DOHH2 (cell line): ENCODE data around the gene SYNRG.

ENCODE experiments used
- H3F3A ChIP-seq: fragments of 200-600 bp; sonication (generic), shearing (Covaris generic); 2 replicates; pipeline ENCODE4 v1.6.0; 2016; ENCODE audit warnings: antibody characterized with exemption, mild to moderate bottlenecking; ENCODE audit not compliant: control insufficient read depth, insufficient read depth
- H3K27ac ChIP-seq: fragments of 200-600 bp; sonication (generic); 2 replicates; pipeline ENCODE4 v1.5.1; 2014; ENCODE audit warnings: low read depth, mild to moderate bottlenecking, low read length, moderate library complexity
- H3K27me3 ChIP-seq: fragments of 200-600 bp; sonication (generic); 2 replicates; pipeline ENCODE4 v1.6.1; 2014; ENCODE audit warnings: mild to moderate bottlenecking, low read length, mixed read lengths; ENCODE audit not compliant: control insufficient read depth
- H3K36me3 ChIP-seq: fragments of 200-600 bp; sonication (generic); 2 replicates; pipeline ENCODE4 v1.6.1; 2014; ENCODE audit warnings: mild to moderate bottlenecking, low read length, moderate library complexity, mixed read lengths; ENCODE audit not compliant: control insufficient read depth
- H3K4me1 ChIP-seq: fragments of 200-600 bp; sonication (generic); 2 replicates; pipeline ENCODE4 v1.6.1; 2014; ENCODE audit warnings: mild to moderate bottlenecking, low read length, mixed read lengths; ENCODE audit not compliant: control insufficient read depth
- H3K4me2 ChIP-seq: fragments of 200-600 bp; sonication (generic); 2 replicates; pipeline ENCODE4 v1.6.0; 2014; ENCODE audit warnings: mild to moderate bottlenecking, low read length, moderate library complexity
- H3K4me3 ChIP-seq: fragments of 200-600 bp; sonication (generic); 2 replicates; pipeline ENCODE4 v1.5.1; 2014; ENCODE audit warnings: mild to moderate bottlenecking, low read length, mixed read lengths
- H3K79me2 ChIP-seq: fragments of 200-600 bp; sonication (generic); 2 replicates; pipeline ENCODE4 v1.6.1; 2014; ENCODE audit warnings: mild to moderate bottlenecking, low read length, mixed read lengths; ENCODE audit not compliant: control insufficient read depth
- H3K9me2 ChIP-seq: fragments of 200-600 bp; sonication (generic); replicated peaks from 2 replicates; pipeline ENCODE4 v1.6.1; 2014; ENCODE audit warnings: mild to moderate bottlenecking, low read length, mixed read lengths; ENCODE audit not compliant: control insufficient read depth
- H3K9me3 ChIP-seq: fragments of 200-600 bp; sonication (generic); 2 replicates; pipeline ENCODE4 v1.6.1; 2014; ENCODE audit warnings: antibody characterized with exemption, low read length, mixed read lengths; ENCODE audit not compliant: control insufficient read depth, insufficient read depth
- H4K20me1 ChIP-seq: fragments of 200-600 bp; sonication (generic); 2 replicates; pipeline ENCODE4 v1.6.0; 2014; ENCODE audit warnings: low read depth, mild to moderate bottlenecking, antibody characterized with exemption, low read length, moderate library complexity; ENCODE audit not compliant: control insufficient read depth, insufficient read depth
- CTCF ChIP-seq: fragments of 200-600 bp; sonication (generic); IDR thresholded peaks from one replicate; pipeline ENCODE4 v1.5.1; 2014; ENCODE audit warnings: antibody characterized with exemption, mild to moderate bottlenecking, low read depth, low read length; ENCODE audit not compliant: poor library complexity, severe bottlenecking
- EZH2phosphoT487 ChIP-seq: fragments of 200-600 bp; sonication (generic); IDR thresholded peaks from 2 replicates; pipeline ENCODE4 v1.6.1; 2017; ENCODE audit warnings: borderline replicate concordance, mild to moderate bottlenecking, antibody characterized with exemption, low read length, moderate library complexity, mixed read lengths

Gene SYNRG

GRCh38 chr17:37553401-37553966 lies 55.7 kb downstream of the SYNRG start:
- H3K4me2 ChIP-seq, result no peak overlapping the region
- H3K27ac ChIP-seq, result no peak overlapping the region

GRCh38 chr17:37551788-37552187 lies 57.4 kb downstream of the SYNRG start:
- Histone ChIP-seq H3K9me2 (no peaks in the 10 kb centered on the region), H3K4me3 (no peak overlapping the region), H3K27ac (no peak overlapping the region), H3K79me2 (peaks cover 65% of the 10 kb centered on the region), H3K4me1 (no peaks in the 10 kb centered on the region), H4K20me1 (no peaks in the 10 kb centered on the region), H3K9me3 (no peaks in the 10 kb centered on the region), H3F3A (no peaks in the 10 kb centered on the region), H3K36me3 (peaks cover 75% of the 10 kb centered on the region), H3K27me3 (no peaks in the 10 kb centered on the region), H3K4me2 (no peak overlapping the region)
- TF ChIP-seq EZH2phosphoT487, result no peak
- no peak for TF ChIP-seq CTCF

More at GRCh38 chr17:37553401-37553966, 55.7 kb downstream of the SYNRG start:
- no peaks in the 10 kb centered on the region for H3F3A ChIP-seq
- H3K4me1 ChIP-seq, result no peaks in the 10 kb centered on the region
- H3K79me2 ChIP-seq, result peaks cover 49% of the 10 kb centered on the region
- no peaks in the 10 kb centered on the region for H4K20me1 ChIP-seq
- H3K9me2 ChIP-seq, result no peaks in the 10 kb centered on the region
- H3K27me3 ChIP-seq, result no peaks in the 10 kb centered on the region
- H3K9me3 ChIP-seq, result no peaks in the 10 kb centered on the region
- H3K4me3 ChIP-seq, result no peak overlapping the region
- H3K36me3 ChIP-seq, result peaks cover 77% of the 10 kb centered on the region
- no peak for TF ChIP-seq EZH2phosphoT487

DNA sequence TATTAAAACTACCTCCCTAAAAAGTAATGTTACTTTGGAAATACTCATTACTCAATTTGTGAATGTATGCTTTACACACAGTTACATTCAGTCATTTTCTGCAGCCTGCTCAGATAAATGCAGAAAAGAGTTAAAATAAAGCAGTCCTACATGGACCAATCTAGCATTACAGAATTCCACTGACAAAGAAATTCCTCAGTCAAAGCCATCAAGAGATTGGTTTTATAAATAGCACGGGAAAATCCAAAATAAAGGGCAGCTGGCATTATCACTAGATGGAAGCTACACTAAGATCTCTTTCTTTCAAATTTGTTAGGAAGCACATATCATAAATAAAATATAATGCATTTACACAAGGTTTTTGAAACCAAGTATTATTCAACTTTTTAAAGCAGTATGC lies 61.2 kb downstream of the SYNRG start:
- H3K79me2 ChIP-seq, result peaks cover 88% of the 10 kb centered on the region
- no peaks in the 10 kb centered on the region for H3K9me3 ChIP-seq
- no peak overlapping the region for H3K4me2 ChIP-seq
- H3K9me2 ChIP-seq, result no peaks in the 10 kb centered on the region
- H3K27ac ChIP-seq, result no peak overlapping the region
- no peaks in the 10 kb centered on the region for H3F3A ChIP-seq
- no peak overlapping the region for H3K4me3 ChIP-seq
- H3K4me1 ChIP-seq, result no peaks in the 10 kb centered on the region
- peaks cover 3% of the 10 kb centered on the region; the same call in 1 of the 2 replicates for H4K20me1 ChIP-seq
- no peaks in the 10 kb centered on the region for H3K27me3 ChIP-seq
- TF ChIP-seq EZH2phosphoT487 (no peak), CTCF (no peak)
- H3K36me3 ChIP-seq, result peaks cover 80% of the 10 kb centered on the region

DNA sequence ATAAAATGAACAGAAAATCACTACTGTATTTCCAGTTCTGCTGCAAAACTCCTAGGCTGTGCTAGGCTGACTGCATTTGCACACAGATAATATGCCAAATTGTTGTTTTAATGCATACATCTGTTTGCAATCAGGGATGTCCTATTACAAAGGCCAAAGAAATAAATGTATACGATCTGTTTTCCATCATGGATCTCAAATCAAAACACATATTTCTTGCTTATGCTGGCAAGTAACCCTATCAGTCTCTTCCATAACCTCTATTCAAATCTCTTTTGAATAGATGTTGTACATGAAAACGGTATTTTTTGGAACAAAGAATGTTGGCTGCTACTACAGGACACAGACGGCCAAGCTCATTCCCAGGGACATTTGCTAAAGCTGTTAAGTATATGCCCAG lies 62.9 kb downstream of the SYNRG start:
- H3K27me3 ChIP-seq, result no peaks in the 10 kb centered on the region
- no peak overlapping the region for H3K27ac ChIP-seq
- H3K4me1 ChIP-seq, result no peaks in the 10 kb centered on the region
- TF ChIP-seq EZH2phosphoT487 (no peak), CTCF (no peak)
- H4K20me1 ChIP-seq, result peaks cover 3% of the 10 kb centered on the region; the same call in 1 of the 2 replicates
- no peaks in the 10 kb centered on the region for H3K9me3 ChIP-seq
- no peak overlapping the region for H3K4me2 ChIP-seq
- H3F3A ChIP-seq, result no peaks in the 10 kb centered on the region
- H3K36me3 ChIP-seq, result peaks cover 83% of the 10 kb centered on the region
- H3K79me2 ChIP-seq, result peaks cover 72% of the 10 kb centered on the region
- H3K9me2 ChIP-seq, result no peaks in the 10 kb centered on the region
- no peak overlapping the region for H3K4me3 ChIP-seq
